ENCODE results near the gene KLK7. TPM values are rescaled to one million over a fixed set of nuclear protein-coding genes. Genes with fewer than 3 reads are reported as not detected.

KLK7 gene
- total and polyA plus RNA-seq, 2 experiments from 2014 or later, result 0.43 TPM; not detected in 1

DNA sequence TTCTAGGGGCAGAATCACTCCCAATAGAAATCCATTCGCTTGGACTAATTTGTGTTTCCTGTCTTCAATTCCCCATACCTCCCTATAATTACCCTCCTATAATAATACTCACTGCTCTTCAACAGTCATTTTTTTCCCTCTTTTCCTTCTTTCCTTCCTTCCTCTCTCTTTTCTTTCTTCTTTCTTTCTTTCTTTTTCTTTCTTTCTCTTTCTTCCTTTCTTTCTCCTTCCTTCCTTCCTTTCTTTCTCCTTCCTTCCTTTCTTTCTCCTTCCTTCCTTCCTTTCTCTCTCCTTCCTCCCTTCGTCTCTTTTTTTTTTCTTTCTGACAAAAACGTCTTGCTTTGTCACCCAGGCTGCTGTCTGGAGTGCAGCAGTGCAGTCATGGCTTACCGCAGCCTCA lies 38.9 kb downstream of the KLK7 start:
- H3K27me3 ChIP-seq, result no peaks in the 10 kb centered on the region
- DNase-seq (ENCODE audit: low read depth in 1 of 2, low spot score in 1 of 2), result no peak
- H3K9me3 ChIP-seq (ENCODE audit: low read depth), result no peaks in the 10 kb centered on the region
- H3K27ac ChIP-seq, result no peak overlapping the region
- no peaks in the 10 kb centered on the region for H3K4me1 ChIP-seq (ENCODE audit: low read depth)
- H3K4me3 ChIP-seq, result no peak overlapping the region
- TF ChIP-seq, protein P1, sequence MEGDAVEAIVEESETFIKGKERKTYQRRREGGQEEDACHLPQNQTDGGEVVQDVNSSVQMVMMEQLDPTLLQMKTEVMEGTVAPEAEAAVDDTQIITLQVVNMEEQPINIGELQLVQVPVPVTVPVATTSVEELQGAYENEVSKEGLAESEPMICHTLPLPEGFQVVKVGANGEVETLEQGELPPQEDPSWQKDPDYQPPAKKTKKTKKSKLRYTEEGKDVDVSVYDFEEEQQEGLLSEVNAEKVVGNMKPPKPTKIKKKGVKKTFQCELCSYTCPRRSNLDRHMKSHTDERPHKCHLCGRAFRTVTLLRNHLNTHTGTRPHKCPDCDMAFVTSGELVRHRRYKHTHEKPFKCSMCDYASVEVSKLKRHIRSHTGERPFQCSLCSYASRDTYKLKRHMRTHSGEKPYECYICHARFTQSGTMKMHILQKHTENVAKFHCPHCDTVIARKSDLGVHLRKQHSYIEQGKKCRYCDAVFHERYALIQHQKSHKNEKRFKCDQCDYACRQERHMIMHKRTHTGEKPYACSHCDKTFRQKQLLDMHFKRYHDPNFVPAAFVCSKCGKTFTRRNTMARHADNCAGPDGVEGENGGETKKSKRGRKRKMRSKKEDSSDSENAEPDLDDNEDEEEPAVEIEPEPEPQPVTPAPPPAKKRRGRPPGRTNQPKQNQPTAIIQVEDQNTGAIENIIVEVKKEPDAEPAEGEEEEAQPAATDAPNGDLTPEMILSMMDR (IDR thresholded peaks at IDR 0.05; ENCODE audit: low read depth, low read length), result no peak
- no peaks in the 10 kb centered on the region for H3K36me3 ChIP-seq

DNA sequence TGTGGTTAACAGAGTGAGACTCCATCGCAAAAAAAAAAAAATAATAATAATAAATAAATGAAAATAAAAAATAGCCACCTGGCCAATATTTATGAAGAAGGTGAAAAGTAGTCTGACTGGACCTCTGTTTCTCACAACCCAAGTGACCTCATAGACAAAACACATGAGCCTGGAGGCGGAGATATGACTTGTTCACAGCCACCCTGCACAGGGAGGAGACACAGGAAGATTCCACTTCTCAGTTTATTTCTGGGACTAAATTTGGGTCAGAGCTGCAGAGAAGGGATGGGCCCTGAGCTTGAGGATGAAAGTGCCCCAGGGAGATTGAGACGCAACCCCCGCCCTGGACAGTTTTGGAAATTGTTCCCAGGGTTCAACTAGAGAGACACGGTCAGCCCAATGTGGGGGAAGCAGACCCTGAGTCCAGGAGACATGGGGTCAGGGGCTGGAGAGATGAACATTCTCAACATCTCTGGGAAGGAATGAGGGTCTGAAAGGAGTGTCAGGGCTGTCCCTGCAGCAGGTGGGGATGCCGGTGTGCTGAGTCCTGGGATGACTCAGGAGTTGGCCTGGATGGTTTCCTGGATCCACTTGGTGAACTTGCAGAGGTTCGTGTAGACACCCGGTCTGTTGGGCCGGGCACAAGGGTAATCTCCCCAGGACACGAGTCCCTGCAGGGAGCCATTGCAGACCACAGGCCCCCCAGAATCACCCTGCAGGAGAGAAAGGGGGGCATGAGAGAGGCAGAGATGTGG lies 40.5 kb downstream of the KLK7 start:
- H3K27ac ChIP-seq, result no peak overlapping the region
- H3K27me3 ChIP-seq, result no peaks in the 10 kb centered on the region
- H3K36me3 ChIP-seq, result no peaks in the 10 kb centered on the region
- H3K9me3 ChIP-seq (ENCODE audit: low read depth), result no peaks in the 10 kb centered on the region
- H3K4me1 ChIP-seq (ENCODE audit: low read depth), result no peaks in the 10 kb centered on the region
- H3K4me3 ChIP-seq, result no peak overlapping the region
- DNase-seq (ENCODE audit: low read depth in 1 of 2, low spot score in 1 of 2), result no peak
- TF ChIP-seq, protein P1 (IDR thresholded peaks at IDR 0.05; ENCODE audit: low read depth, low read length), result no peak

DNA sequence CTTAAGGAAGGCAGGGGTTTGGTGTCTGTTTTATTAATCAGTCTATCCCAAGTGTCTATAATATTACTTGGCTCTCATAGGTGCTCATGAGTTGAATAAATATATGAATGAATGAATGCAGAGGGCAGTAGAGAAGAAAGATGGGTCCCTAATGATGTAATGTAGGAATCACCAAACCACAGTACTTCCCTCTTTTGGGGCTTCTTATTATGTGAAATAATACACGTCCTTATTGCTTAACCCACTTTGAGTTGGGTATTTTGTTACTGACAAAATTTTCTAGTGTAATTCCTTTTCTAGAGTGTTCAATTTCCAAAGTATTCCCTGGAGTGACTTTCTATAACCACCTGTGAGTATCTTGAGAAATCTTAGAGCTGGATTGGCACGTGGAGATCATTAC lies 44.1 kb downstream of the KLK7 start:
- no peaks in the 10 kb centered on the region for H3K36me3 ChIP-seq
- H3K27me3 ChIP-seq, result no peaks in the 10 kb centered on the region
- H3K4me1 ChIP-seq (ENCODE audit: low read depth), result no peaks in the 10 kb centered on the region
- TF ChIP-seq, protein P1 (IDR thresholded peaks at IDR 0.05; ENCODE audit: low read depth, low read length), result no peak
- no peak overlapping the region for H3K4me3 ChIP-seq
- no peak overlapping the region for H3K27ac ChIP-seq
- H3K9me3 ChIP-seq (ENCODE audit: low read depth), result no peaks in the 10 kb centered on the region
- DNase-seq (ENCODE audit: low read depth in 1 of 2, low spot score in 1 of 2), result no peak

DNA sequence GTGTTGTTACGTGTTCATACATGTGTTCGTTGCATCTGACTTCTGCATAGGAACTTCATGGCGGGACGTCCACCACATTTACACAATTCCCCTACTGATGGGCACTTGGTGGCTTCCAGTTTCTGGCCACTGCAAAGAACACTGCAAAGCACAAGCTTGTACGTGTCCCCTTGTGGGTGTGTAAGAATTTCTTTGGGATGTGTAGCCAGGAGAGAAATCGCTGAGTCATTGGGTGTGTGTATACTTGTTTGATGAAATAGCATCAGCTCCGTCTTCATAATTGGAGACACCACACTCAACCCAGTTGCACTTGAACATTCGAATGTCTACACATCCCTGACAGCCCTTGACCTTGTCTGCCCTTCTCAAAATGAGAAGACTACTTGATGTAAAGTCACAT lies 50.1 kb downstream of the KLK7 start:
- Histone ChIP-seq H3K27ac (no peak overlapping the region), H3K27me3 (peaks cover 25% of the 10 kb centered on the region), H3K36me3 (no peaks in the 10 kb centered on the region), H3K4me3 (no peak overlapping the region), H3K4me1 (ENCODE audit: low read depth) (no peaks in the 10 kb centered on the region), H3K9me3 (ENCODE audit: low read depth) (no peaks in the 10 kb centered on the region)
- DNase-seq (ENCODE audit: low read depth in 1 of 2, low spot score in 1 of 2), result peak in 1 of 2 donors; percentile 35
- TF ChIP-seq, protein P1 (IDR thresholded peaks at IDR 0.05; ENCODE audit: low read depth, low read length), result no peak

DNA sequence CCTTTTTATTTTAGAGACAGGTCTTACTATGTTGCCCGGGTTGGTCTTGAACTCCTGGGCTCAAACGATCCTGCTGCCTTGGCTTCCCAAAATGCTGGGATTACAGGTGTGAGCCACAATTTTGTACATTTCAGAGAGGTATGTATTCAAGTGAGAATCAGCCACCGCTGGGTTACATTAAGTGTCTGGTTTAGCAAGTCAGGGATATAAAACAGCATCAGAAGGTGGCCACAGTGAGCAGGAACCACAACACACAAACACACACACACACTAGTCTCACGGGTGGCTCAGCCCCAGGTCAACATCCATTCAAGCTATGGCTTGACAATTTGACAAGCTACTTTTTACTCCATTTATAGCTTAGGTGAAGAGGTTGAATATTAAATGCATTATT lies 51.0 kb downstream of the KLK7 start:
- Histone ChIP-seq H3K27ac (no peak overlapping the region), H3K4me1 (ENCODE audit: low read depth) (no peaks in the 10 kb centered on the region), H3K36me3 (no peaks in the 10 kb centered on the region), H3K4me3 (no peak overlapping the region), H3K27me3 (peaks cover 25% of the 10 kb centered on the region), H3K9me3 (ENCODE audit: low read depth) (no peaks in the 10 kb centered on the region)
- TF ChIP-seq, protein P1 (IDR thresholded peaks at IDR 0.05; ENCODE audit: low read depth, low read length), result no peak
- no peak for DNase-seq (ENCODE audit: low read depth in 1 of 2, low spot score in 1 of 2)
